Measurements from ENCODE around the gene UNC13D.

- TF ChIP-seq CTCF (IDR thresholded peaks at IDR 0.05) (no peak), POLR2AphosphoS5 (IDR thresholded peaks at IDR 0.05; ENCODE audit: low read depth, low read length) (no peak), REST (IDR thresholded peaks at IDR 0.05; ENCODE audit: insufficient read depth in 1 of 2, low read depth in 2 of 2, low read length in 1 of 2) (no peak), SIN3A (IDR thresholded peaks at IDR 0.05; ENCODE audit: borderline replicate concordance, insufficient read depth, low read depth, low read length) (no peak)
These were observed 22.7 kb downstream of the UNC13D start for GRCh38 chr17:75821552-75821951.
